ENCODE results near the gene KIAA2012.

DNA sequence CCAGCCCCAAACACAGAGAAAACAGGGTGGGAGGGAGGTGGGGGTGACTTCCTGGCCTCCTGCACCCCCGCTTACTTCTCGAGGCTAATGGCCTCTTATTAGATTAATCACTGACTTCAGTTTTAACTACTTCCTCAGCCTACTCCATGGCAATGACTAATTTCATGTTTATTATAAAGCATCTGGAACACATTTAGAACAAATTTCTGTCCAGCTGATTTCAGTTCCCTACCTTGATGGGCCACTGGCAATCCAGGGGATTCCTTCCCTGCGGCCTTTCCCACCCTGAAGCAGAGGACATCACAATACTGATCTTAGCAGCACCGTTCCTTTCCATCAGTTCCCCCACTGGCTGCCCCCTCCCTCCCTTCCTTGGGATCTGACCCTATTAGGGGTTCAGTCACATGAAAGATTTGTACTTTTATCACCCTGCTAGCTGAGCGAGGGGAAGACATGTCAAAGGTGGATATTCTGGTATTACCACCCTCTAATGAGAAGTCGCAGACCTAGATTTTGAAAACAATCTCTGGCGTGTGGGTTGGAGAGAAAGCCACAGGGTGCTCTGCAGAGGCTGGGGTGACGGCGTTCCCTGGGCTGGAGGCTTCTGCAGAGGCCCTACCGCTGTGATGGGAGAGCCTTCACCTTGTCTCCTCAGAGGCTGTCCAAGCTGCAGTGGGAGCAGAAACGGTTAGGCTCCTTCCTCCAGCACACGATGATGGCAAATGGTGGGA lies 67.6 kb downstream of the KIAA2012 start:
- TF ChIP-seq, protein P1, sequence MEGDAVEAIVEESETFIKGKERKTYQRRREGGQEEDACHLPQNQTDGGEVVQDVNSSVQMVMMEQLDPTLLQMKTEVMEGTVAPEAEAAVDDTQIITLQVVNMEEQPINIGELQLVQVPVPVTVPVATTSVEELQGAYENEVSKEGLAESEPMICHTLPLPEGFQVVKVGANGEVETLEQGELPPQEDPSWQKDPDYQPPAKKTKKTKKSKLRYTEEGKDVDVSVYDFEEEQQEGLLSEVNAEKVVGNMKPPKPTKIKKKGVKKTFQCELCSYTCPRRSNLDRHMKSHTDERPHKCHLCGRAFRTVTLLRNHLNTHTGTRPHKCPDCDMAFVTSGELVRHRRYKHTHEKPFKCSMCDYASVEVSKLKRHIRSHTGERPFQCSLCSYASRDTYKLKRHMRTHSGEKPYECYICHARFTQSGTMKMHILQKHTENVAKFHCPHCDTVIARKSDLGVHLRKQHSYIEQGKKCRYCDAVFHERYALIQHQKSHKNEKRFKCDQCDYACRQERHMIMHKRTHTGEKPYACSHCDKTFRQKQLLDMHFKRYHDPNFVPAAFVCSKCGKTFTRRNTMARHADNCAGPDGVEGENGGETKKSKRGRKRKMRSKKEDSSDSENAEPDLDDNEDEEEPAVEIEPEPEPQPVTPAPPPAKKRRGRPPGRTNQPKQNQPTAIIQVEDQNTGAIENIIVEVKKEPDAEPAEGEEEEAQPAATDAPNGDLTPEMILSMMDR (conservative IDR thresholded peaks at IDR 0.05; ENCODE audit: low read depth, low read length), result no peak
- no peak for TF ChIP-seq EZH2 (IDR thresholded peaks at IDR 0.05; ENCODE audit: borderline replicate concordance, low read depth, low read length, poor library complexity, severe bottlenecking)

All from A673 (cell line).